ENCODE data around the gene PSMD2. TPM values are rescaled to one million over a fixed set of nuclear protein-coding genes. Genes with fewer than 3 reads are reported as not detected.

PSMD2 gene
- total RNA-seq: 100 to 1,000 TPM; 200 to 213 TPM
- 100 to 1,000 TPM in 1 of 2 donors, 10 to 100 TPM in 1; 77.5 to 122 TPM for polyA plus RNA-seq

DNA sequence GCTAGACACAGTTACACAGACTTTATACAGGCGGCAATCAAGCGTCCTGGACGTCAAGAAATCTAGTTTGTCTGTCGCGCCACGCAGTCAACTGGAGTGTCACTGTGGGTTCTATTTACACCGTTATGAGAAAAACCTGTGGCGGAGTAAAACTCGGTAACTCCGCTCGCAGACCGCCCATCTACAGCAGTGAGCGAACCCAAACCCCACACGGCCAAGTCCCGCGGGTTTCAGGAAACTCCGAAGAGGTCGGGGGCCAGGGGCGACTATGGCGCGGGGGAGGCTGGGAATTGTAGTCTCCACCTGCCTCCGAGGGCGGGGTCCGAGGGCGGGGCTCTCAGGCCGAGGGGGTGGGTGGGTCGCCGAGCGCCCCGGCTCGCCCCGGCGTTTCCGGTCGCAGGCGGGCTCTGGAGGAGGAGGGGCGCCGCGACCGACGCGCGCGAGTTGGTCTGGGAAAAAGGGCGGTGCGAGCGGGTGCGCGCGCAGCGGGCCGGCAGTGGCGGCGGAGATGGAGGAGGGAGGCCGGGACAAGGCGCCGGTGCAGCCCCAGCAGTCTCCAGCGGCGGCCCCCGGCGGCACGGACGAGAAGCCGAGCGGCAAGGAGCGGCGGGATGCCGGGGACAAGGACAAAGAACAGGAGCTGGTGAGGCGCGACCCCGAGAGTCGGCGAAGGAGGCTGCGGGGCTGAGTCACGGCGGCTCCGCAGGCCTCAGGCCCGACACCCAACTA lies at the start of gene PSMD2:
Gene PSMD2, plus strand, starts transcription at position 483 of the 729 bp plus-strand sequence. Its CDS starts 26 bp downstream, at position 509.
- Histone ChIP-seq H3K27me3 (ENCODE audit: control insufficient read depth in 4 of 4, insufficient read depth in 4 of 4, low read length in 3 of 4) (no peaks in the 10 kb centered on the region), H3K36me3 (ENCODE audit: control insufficient read depth in 4 of 4, insufficient read depth in 3 of 4, low read depth in 1 of 4, low read length in 3 of 4) (peaks cover 4 to 32% (median 30%) of the 10 kb centered on the region in 4 donors), H3K27ac (ENCODE audit: low read depth in 1 of 2, low read length in 2 of 2) (peak within 1 kb of the TSS; percentile 54 to 87), H3K9ac (ENCODE audit: low read depth in 1 of 2, low read length in 2 of 2) (peak within 1 kb of the TSS; percentile 79 to 94), H3K4me3 (ENCODE audit: low read depth in 1 of 3, low read length in 3 of 3) (peak within 1 kb of the TSS; percentile 77 to 98 (median 79)), H3K9me3 (ENCODE audit: control insufficient read depth in 4 of 4, low read length in 3 of 4) (no peaks in the 10 kb centered on the region), H3K4me1 (ENCODE audit: control insufficient read depth in 4 of 4, insufficient read depth in 4 of 4, low read length in 3 of 4) (peaks cover 0 to 17% (median 13%) of the 10 kb centered on the region in 4 donors)
- DNase-seq (ENCODE audit: low spot score): peak; percentile 97
- under 1% methylated on average over 78 of the region's 78 CpGs for WGBS
- no peak for TF ChIP-seq MAX (IDR thresholded peaks at IDR 0.05)
- TF ChIP-seq FOXA2 (IDR thresholded peaks at IDR 0.05): no peak
- TF ChIP-seq HNF4A (conservative IDR thresholded peaks at IDR 0.05): peak in 1 of 2 donors; percentile 6
- TF ChIP-seq YY1 (IDR thresholded peaks at IDR 0.05): peak; percentile 56
- peak; percentile 40 for TF ChIP-seq SP1 (IDR thresholded peaks at IDR 0.05)
- peak; percentile 14 to 28 for TF ChIP-seq RXRA (IDR thresholded peaks at IDR 0.05)
- TF ChIP-seq TAF1 (conservative IDR thresholded peaks at IDR 0.05): peak; percentile 83
- no peak for TF ChIP-seq HNF4G (IDR thresholded peaks at IDR 0.05)
- TF ChIP-seq JUND (IDR thresholded peaks at IDR 0.05): no peak
- TF ChIP-seq, protein P1, sequence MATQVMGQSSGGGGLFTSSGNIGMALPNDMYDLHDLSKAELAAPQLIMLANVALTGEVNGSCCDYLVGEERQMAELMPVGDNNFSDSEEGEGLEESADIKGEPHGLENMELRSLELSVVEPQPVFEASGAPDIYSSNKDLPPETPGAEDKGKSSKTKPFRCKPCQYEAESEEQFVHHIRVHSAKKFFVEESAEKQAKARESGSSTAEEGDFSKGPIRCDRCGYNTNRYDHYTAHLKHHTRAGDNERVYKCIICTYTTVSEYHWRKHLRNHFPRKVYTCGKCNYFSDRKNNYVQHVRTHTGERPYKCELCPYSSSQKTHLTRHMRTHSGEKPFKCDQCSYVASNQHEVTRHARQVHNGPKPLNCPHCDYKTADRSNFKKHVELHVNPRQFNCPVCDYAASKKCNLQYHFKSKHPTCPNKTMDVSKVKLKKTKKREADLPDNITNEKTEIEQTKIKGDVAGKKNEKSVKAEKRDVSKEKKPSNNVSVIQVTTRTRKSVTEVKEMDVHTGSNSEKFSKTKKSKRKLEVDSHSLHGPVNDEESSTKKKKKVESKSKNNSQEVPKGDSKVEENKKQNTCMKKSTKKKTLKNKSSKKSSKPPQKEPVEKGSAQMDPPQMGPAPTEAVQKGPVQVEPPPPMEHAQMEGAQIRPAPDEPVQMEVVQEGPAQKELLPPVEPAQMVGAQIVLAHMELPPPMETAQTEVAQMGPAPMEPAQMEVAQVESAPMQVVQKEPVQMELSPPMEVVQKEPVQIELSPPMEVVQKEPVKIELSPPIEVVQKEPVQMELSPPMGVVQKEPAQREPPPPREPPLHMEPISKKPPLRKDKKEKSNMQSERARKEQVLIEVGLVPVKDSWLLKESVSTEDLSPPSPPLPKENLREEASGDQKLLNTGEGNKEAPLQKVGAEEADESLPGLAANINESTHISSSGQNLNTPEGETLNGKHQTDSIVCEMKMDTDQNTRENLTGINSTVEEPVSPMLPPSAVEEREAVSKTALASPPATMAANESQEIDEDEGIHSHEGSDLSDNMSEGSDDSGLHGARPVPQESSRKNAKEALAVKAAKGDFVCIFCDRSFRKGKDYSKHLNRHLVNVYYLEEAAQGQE (IDR thresholded peaks at IDR 0.05): peak; percentile 43
- no peak for TF ChIP-seq NR2F2 (IDR thresholded peaks at IDR 0.05)
- no peak for TF ChIP-seq EGR1 (IDR thresholded peaks at IDR 0.05; ENCODE audit: low read depth in 2 of 2)
- peak in 1 of 2 donors; percentile 83 for TF ChIP-seq GABPA (IDR thresholded peaks at IDR 0.05 in 1 of 2, conservative IDR thresholded peaks at IDR 0.05 in 1 of 2)
- TF ChIP-seq ZBTB33 (IDR thresholded peaks at IDR 0.05): peak; percentile 98

GRCh38 chr3:184249412-184250166 lies 49.5 kb upstream of the PSMD2 start, which contains the start of gene EEF1AKMT4:
Gene EEF1AKMT4 (plus strand): TSS chr3:184249672. CDS start chr3:184249695, 23 bp downstream.
- peak; percentile 96 for DNase-seq (ENCODE audit: low spot score)
- Histone ChIP-seq H3K27ac (ENCODE audit: low read depth in 1 of 2, low read length in 2 of 2) (peak within 1 kb of the TSS; percentile 96), H3K4me3 (ENCODE audit: low read depth in 1 of 3, low read length in 3 of 3) (peak within 1 kb of the TSS; percentile 82 to 100 (median 100)), H3K9ac (ENCODE audit: low read depth in 1 of 2, low read length in 2 of 2) (peak within 1 kb of the TSS; percentile 89 to 96), H3K4me1 (ENCODE audit: control insufficient read depth in 4 of 4, insufficient read depth in 4 of 4, low read length in 3 of 4) (peaks cover 0 to 22% (median 16%) of the 10 kb centered on the region in 4 donors), H3K27me3 (ENCODE audit: control insufficient read depth in 4 of 4, insufficient read depth in 4 of 4, low read length in 3 of 4) (no peaks in the 10 kb centered on the region), H3K36me3 (ENCODE audit: control insufficient read depth in 4 of 4, insufficient read depth in 3 of 4, low read depth in 1 of 4, low read length in 3 of 4) (peaks cover 3 to 12% (median 7%) of the 10 kb centered on the region in 4 donors), H3K9me3 (ENCODE audit: control insufficient read depth in 4 of 4, low read length in 3 of 4) (no peaks in the 10 kb centered on the region)
- under 1% methylated on average over 54 of the region's 54 CpGs for WGBS
- TF ChIP-seq HNF4G (IDR thresholded peaks at IDR 0.05) (no peak), ZBTB33 (IDR thresholded peaks at IDR 0.05) (peak; percentile 8), GABPA (IDR thresholded peaks at IDR 0.05 in 1 of 2, conservative IDR thresholded peaks at IDR 0.05 in 1 of 2) (peak; percentile 80 to 89), CTCF (IDR thresholded peaks at IDR 0.05; ENCODE audit: low read depth, low read length, missing input control) (peak; percentile 51), JUND (IDR thresholded peaks at IDR 0.05) (no peak), FOXA2 (IDR thresholded peaks at IDR 0.05) (no peak), YY1 (IDR thresholded peaks at IDR 0.05) (peak; percentile 82), RXRA (IDR thresholded peaks at IDR 0.05) (peak; percentile 15 to 21)
